H54 (cell line): ENCODE measurements around the gene RPS15A.
A peak's percentile ranks its signal among the peaks of the same experiment; 100 is the strongest.

Experiments used
- DNase-seq: peaks from one replicate; pipeline ENCODE4 v3.0.0; 2011; ENCODE audit warnings: low spot score, mixed read lengths; ENCODE audit not compliant: insufficient read length
- FAIRE-seq: peaks from 3 replicates; lab custom pipeline; 2011; peaks lifted over from hg19 to GRCh38; lab: Jason Lieb, UNC
- POLR2A ChIP-seq: IDR thresholded peaks from 2 replicates; pipeline ENCODE4 v1.6.1; 2011; ENCODE audit warnings: low read depth, mild to moderate bottlenecking, low read length

Gene RPS15A

GRCh38 chr16:18803569-18804462, 13.7 kb upstream of the RPS15A start:
- FAIRE-seq (peak; percentile 75), DNase-seq (no peak)
- no peak for TF ChIP-seq POLR2A

- TF ChIP-seq POLR2A = no peak
- DNase-seq (no peak), FAIRE-seq (no peak)
These were observed 12.7 kb upstream of the RPS15A start for GRCh38 chr16:18802767-18803343.

- peak; percentile 99 for TF ChIP-seq POLR2A
- DNase-seq (peak; percentile 88), FAIRE-seq (peak; percentile 93)
These were observed 11.2 kb upstream of the RPS15A start, which contains the start of gene ARL6IP1 for GRCh38 chr16:18801145-18801972. Gene ARL6IP1 (minus strand): TSS chr16:18801549. CDS start chr16:18801466, 83 bp downstream.

- DNase-seq = no peak
- no peak for FAIRE-seq
- no peak for TF ChIP-seq POLR2A
These were observed 10.6 kb upstream of the RPS15A start for GRCh38 chr16:18800775-18801144.

GRCh38 chr16:18800293-18800692, 10.2 kb upstream of the RPS15A start:
- no peak for TF ChIP-seq POLR2A
- no peak for DNase-seq
- FAIRE-seq = no peak

- TF ChIP-seq POLR2A = no peak
- FAIRE-seq (no peak), DNase-seq (no peak)
These were observed 9.4 kb upstream of the RPS15A start for GRCh38 chr16:18799500-18799899.

- no peak for TF ChIP-seq POLR2A
- FAIRE-seq = no peak
These were observed 7.6 kb upstream of the RPS15A start for GRCh38 chr16:18797746-18798145.

GRCh38 chr16:18796377-18796776, 6.2 kb upstream of the RPS15A start:
- TF ChIP-seq POLR2A = no peak
- FAIRE-seq = no peak
- DNase-seq = no peak

More at GRCh38 chr16:18797746-18798145, 7.6 kb upstream of the RPS15A start:
- DNase-seq = no peak

- DNase-seq = no peak
- FAIRE-seq = no peak
- no peak for TF ChIP-seq POLR2A
These were observed 2.8 kb upstream of the RPS15A start for GRCh38 chr16:18792836-18793433.

- DNase-seq (no peak), FAIRE-seq (no peak)
- no peak for TF ChIP-seq POLR2A
These were observed 652 bp downstream of the RPS15A start for GRCh38 chr16:18789515-18789849.

- TF ChIP-seq POLR2A = no peak
- DNase-seq (no peak), FAIRE-seq (no peak)
These were observed 1.2 kb downstream of the RPS15A start for GRCh38 chr16:18788828-18789514.

GRCh38 chr16:18784917-18785623, 5.1 kb downstream of the RPS15A start:
- FAIRE-seq (no peak), DNase-seq (no peak)
- no peak for TF ChIP-seq POLR2A
